ENCODE measurements around the gene FAM124B.

Gene FAM124B

GRCh38 chr2:224405841-224406370 is 4.0 kb upstream of the FAM124B start:
- TF ChIP-seq, protein P1, sequence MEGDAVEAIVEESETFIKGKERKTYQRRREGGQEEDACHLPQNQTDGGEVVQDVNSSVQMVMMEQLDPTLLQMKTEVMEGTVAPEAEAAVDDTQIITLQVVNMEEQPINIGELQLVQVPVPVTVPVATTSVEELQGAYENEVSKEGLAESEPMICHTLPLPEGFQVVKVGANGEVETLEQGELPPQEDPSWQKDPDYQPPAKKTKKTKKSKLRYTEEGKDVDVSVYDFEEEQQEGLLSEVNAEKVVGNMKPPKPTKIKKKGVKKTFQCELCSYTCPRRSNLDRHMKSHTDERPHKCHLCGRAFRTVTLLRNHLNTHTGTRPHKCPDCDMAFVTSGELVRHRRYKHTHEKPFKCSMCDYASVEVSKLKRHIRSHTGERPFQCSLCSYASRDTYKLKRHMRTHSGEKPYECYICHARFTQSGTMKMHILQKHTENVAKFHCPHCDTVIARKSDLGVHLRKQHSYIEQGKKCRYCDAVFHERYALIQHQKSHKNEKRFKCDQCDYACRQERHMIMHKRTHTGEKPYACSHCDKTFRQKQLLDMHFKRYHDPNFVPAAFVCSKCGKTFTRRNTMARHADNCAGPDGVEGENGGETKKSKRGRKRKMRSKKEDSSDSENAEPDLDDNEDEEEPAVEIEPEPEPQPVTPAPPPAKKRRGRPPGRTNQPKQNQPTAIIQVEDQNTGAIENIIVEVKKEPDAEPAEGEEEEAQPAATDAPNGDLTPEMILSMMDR (IDR thresholded peaks at IDR 0.05; ENCODE audit: borderline replicate concordance, control extremely low read depth, extremely low read depth, insufficient read depth, missing control alignments): no peak
- no peak for DNase-seq (ENCODE audit: low spot score)

GRCh38 chr2:224405412-224405811 is 3.5 kb upstream of the FAM124B start:
- no peak for DNase-seq (ENCODE audit: low spot score)
- TF ChIP-seq, protein P1 (IDR thresholded peaks at IDR 0.05; ENCODE audit: borderline replicate concordance, control extremely low read depth, extremely low read depth, insufficient read depth, missing control alignments): no peak
- in situ Hi-C loops (cut with MboI; ENCODE audit: low sequenced_read_pairs, unreplicated experiment): no loop called here

More at GRCh38 chr2:224405841-224406370, 4.0 kb upstream of the FAM124B start:
- in situ Hi-C loops (cut with MboI; ENCODE audit: low sequenced_read_pairs, unreplicated experiment): no loop called here

DNA sequence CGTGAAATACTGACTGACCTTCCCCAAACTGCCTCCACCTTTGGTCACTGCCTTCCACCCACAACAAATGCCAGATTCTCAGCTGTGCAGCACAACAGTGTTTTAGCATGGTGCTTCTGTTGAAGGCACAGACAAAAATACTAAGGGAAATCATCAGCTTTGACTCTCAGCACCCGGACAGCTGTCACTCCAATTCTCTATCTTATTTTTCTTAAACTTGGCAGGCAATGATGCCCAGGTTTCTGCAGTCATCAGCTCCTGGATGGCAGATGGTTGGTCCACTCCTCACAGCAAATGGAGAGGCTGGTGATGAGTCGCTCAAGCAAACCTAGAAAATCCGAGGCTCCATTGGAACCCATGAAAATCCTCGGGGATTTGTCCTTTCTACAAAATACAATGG is 2.9 kb upstream of the FAM124B start:
- DNase-seq (ENCODE audit: low spot score): no peak
- in situ Hi-C loops (cut with MboI; ENCODE audit: low sequenced_read_pairs, unreplicated experiment): no loop called here

GRCh38 chr2:224403657-224404056 is 1.8 kb upstream of the FAM124B start:
- TF ChIP-seq, protein P1 (IDR thresholded peaks at IDR 0.05; ENCODE audit: borderline replicate concordance, control extremely low read depth, extremely low read depth, insufficient read depth, missing control alignments): no peak
- no peak for DNase-seq (ENCODE audit: low spot score)
- in situ Hi-C loops (cut with MboI; ENCODE audit: low sequenced_read_pairs, unreplicated experiment): no loop called here

More for the DNA sequence above, 2.9 kb upstream of the FAM124B start:
- TF ChIP-seq, protein P1 (IDR thresholded peaks at IDR 0.05; ENCODE audit: borderline replicate concordance, control extremely low read depth, extremely low read depth, insufficient read depth, missing control alignments): no peak

DNA sequence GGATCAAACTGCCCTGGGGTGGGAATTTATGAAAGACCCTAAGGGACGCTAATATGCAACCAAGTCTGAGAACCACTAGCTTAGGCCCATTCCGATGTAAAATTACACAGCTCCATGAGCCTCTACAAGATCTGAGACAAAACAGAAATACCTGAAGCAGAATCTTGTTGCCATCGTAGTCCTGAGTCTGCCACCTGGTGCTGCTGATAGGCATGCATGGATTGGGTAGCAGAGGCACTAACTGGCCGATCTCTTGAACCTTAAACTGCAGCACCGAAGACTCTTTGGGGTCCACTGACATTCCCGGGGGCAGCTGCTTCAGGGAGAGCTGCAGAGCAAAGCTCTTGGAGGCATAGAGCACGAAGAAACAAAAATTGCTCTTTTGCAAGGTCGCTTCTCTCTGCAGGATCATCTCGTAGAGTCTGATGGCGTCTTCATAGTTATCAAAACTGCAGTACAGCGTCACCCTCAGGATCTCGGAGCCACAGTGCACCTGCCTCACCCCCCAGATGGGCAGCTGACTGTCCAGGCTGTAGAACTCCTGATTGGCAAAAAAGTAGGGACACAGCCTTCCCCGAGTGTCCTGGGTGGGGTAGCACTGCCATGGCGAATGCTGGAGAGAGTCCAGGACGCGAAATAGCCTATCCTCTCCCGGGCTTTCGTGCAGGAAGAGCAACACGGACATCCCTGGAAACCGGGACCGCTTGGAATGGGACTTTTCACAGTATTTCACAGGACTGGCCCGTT is 848 bp downstream of the FAM124B start:
- in situ Hi-C loops (cut with MboI; ENCODE audit: low sequenced_read_pairs, unreplicated experiment): no loop called here
- TF ChIP-seq, protein P1 (IDR thresholded peaks at IDR 0.05; ENCODE audit: borderline replicate concordance, control extremely low read depth, extremely low read depth, insufficient read depth, missing control alignments): no peak
- no peak for DNase-seq (ENCODE audit: low spot score)

DNA sequence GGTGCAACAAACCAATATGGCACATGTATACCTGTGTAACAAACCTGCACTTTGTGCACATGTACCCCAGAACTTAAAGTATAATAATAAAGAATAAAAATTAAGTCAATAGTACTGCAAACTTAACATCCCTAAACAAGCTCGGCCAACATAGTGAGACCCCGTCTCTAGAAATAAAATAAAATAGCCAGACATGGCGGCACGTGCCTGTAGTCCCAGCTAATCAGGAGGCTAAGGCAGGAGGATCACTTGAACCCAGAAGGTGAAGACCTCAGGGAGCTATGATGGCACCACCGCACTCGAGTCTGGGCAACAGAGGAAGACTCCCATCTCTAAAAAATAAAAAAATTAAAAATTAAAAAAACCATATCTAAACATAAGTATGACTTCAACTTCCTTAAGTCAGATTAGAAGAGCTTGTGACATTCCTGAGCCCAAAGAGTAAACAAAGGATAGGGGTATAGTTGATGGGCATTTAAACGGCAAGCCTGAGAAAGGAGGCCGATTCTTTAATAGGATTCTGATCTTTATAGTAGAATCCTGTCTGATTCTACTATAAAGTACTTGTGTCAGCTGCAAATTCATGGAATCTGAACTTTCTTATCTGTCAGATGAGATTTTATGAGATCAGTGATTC is 1.6 kb downstream of the FAM124B start:
- TF ChIP-seq, protein P1 (IDR thresholded peaks at IDR 0.05; ENCODE audit: borderline replicate concordance, control extremely low read depth, extremely low read depth, insufficient read depth, missing control alignments): no peak
- no peak for DNase-seq (ENCODE audit: low spot score)
- in situ Hi-C loops (cut with MboI; ENCODE audit: low sequenced_read_pairs, unreplicated experiment): no loop called here
